Activated gamma-delta T cell treated with Interleukin-2 at 50 U/mL for 16 hours (primary cell): ENCODE data around the gene NKAIN2.

Source experiments
- DNase-seq: peaks from one replicate; pipeline ENCODE4 v3.0.0-alpha.2; 2020

NKAIN2 gene

DNA sequence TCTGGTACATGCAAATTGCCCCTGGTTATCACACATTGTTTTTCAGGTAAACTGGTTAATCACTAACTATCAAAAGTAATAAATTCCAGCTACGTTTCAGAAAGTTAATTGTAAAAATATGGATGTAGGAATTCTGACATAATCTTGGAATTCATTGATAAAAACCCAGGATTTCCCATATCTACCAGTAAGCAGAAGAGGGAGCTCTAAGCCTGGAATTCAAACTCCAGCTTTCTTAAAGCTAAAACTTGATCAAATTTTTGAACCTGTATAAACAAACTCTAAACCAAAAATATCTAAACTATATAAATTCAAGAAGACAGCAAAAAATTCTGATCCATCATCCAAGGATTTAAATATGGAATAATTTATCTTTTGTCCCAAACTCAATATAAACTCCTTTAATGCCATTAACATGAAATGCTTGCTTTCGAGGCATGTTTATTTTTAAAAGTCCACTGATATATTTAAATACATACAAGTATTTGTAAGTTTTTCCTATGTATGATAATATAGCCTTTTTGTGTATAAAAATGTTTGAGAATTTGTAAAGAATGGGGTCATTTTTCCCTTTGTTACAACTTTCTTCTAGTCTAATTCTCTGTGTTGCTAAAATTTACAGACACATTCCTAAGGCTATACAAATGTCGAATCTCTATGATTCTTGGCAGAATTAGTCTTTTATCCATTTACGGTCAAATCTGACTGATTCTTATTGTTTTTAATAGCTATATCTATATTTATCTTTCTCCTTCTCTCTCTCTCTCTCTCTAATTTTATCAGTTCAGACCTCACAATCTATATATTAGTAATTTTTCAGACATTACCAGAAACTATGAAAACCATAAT is 1067.2 kb downstream of the NKAIN2 start:
- DNase-seq, result no peak

GRCh38 chr6:124872361-124873065 is 1068.8 kb downstream of the NKAIN2 start:
- DNase-seq, result no peak

GRCh38 chr6:124873066-124873410 is 1069.4 kb downstream of the NKAIN2 start:
- DNase-seq, result no peak
